SK-N-SH treated with all-trans-retinoic acid at 6 μM for 48 hours (cell line): ENCODE data around the gene NHERF2.

Experiments used
- ARNTL ChIP-seq: fragments of 450-650 bp; formaldehyde crosslinking; IDR thresholded peaks from 2 replicates; pipeline ENCODE4 v1.5.0; 2020; ENCODE audit warnings: low read depth, mild to moderate bottlenecking, moderate library complexity, borderline replicate concordance
- BACH2 ChIP-seq: fragments of 250-450 bp; sonication (Bioruptor Pico); IDR thresholded peaks from 2 replicates; pipeline ENCODE4 v1.9.0; 2021; ENCODE audit warnings: mild to moderate bottlenecking, borderline replicate concordance
- CREB5 ChIP-seq: fragments of 250-450 bp; sonication (Bioruptor Pico); IDR thresholded peaks from 2 replicates; pipeline ENCODE4 v1.5.1; 2020; ENCODE audit warnings: low read depth, mild to moderate bottlenecking, moderate library complexity
- CSRNP3 ChIP-seq: fragments of 250-450 bp; sonication (Bioruptor Pico); IDR thresholded peaks from 2 replicates; pipeline ENCODE4 v1.5.1; 2021; ENCODE audit warnings: mild to moderate bottlenecking, moderate library complexity
- ISL1 ChIP-seq: fragments of 250-450 bp; sonication (Bioruptor Pico); IDR thresholded peaks from 2 replicates; pipeline ENCODE4 v2.1.2; 2022; ENCODE audit warnings: mild to moderate bottlenecking, moderate library complexity
- PATZ1 ChIP-seq: fragments of 250-450 bp; sonication (Bioruptor Pico); IDR thresholded peaks from 2 replicates; pipeline ENCODE4 v1.8.0; 2020; ENCODE audit warnings: mild to moderate bottlenecking, moderate library complexity, borderline replicate concordance
- POU6F1 ChIP-seq: fragments of 250-450 bp; sonication (Bioruptor Pico); IDR thresholded peaks from 2 replicates; pipeline ENCODE4 v1.8.0; 2021; ENCODE audit warnings: low read depth, mild to moderate bottlenecking, moderate library complexity, borderline replicate concordance
- RARB ChIP-seq: fragments of 250-450 bp; sonication (Bioruptor Pico); IDR thresholded peaks from 2 replicates; pipeline ENCODE4 v1.8.0; 2021; ENCODE audit warnings: mild to moderate bottlenecking, moderate library complexity
- TOX ChIP-seq: fragments of 250-450 bp; sonication (Bioruptor Pico); IDR thresholded peaks from 2 replicates; pipeline ENCODE4 v1.8.0; 2021; ENCODE audit warnings: mild to moderate bottlenecking, moderate library complexity, borderline replicate concordance
- ZC3H10 ChIP-seq: fragments of 250-450 bp; sonication (Bioruptor Pico); IDR thresholded peaks from 2 replicates; pipeline ENCODE4 v1.5.1; 2021; ENCODE audit warnings: mild to moderate bottlenecking, moderate library complexity
- ZFP3 ChIP-seq: fragments of 250-450 bp; sonication (Bioruptor Pico); IDR thresholded peaks from 2 replicates; pipeline ENCODE4 v1.5.0; 2020; ENCODE audit warnings: mild to moderate bottlenecking, moderate library complexity
- ZFP30 ChIP-seq: fragments of 450-650 bp; formaldehyde crosslinking; IDR thresholded peaks from 2 replicates; pipeline ENCODE4 v1.5.0; 2022; ENCODE audit warnings: mild to moderate bottlenecking, moderate library complexity
- ZNF70 ChIP-seq: fragments of 450-650 bp; formaldehyde crosslinking; IDR thresholded peaks from 2 replicates; pipeline ENCODE4 v1.5.0; 2020; ENCODE audit warnings: mild to moderate bottlenecking, moderate library complexity

- no peak for TF ChIP-seq ISL1 (CRISPR knock-in tag)
- no peak for TF ChIP-seq PATZ1
- TF ChIP-seq TOX (CRISPR knock-in tag), result no peak
- TF ChIP-seq RARB, result no peak
- no peak for TF ChIP-seq POU6F1 (CRISPR knock-in tag)
- no peak for TF ChIP-seq ZFP3 (CRISPR knock-in tag)
- no peak for TF ChIP-seq CSRNP3
- TF ChIP-seq CREB5, result no peak
- no peak for TF ChIP-seq ZC3H10 (CRISPR knock-in tag)
- no peak for TF ChIP-seq ZFP30 (CRISPR knock-in tag)
- no peak for TF ChIP-seq ZNF70
- TF ChIP-seq BACH2 (CRISPR knock-in tag), result no peak
- TF ChIP-seq ARNTL (CRISPR knock-in tag), result no peak
Observed at GRCh38 chr16:2001456-2002355, 25.0 kb upstream of the NHERF2 start.
